ENCODE results near the gene HDAC4. TPM values are rescaled to one million over a fixed set of nuclear protein-coding genes. Genes with fewer than 3 reads are reported as not detected.
A peak's percentile ranks its signal among the peaks of the same experiment; 100 is the strongest.

The HDAC4 gene
- total and polyA plus RNA-seq, 8 donors, result 1.7 to 98.8 (median 24.5) TPM

- DNase-seq, result no peak
- Histone ChIP-seq H3K27ac (peak overlapping the region in 2 of 5 donors; percentile 3 to 13), H3K4me1 (peaks cover 0 to 52% (median 11%) of the 10 kb centered on the region in 4 donors), H3K9me3 (no peaks in the 10 kb centered on the region), H3K4me3 (no peak overlapping the region), H3K36me3 (peaks cover 0 to 12% (median 0%) of the 10 kb centered on the region in 4 donors), H3K27me3 (no peaks in the 10 kb centered on the region)
- TF ChIP-seq POLR2AphosphoS5 (IDR thresholded peaks at IDR 0.05) (no peak), POLR2A (IDR thresholded peaks at IDR 0.05) (no peak), CTCF (IDR thresholded peaks at IDR 0.05) (no peak), EP300 (IDR thresholded peaks at IDR 0.05) (no peak)
- intact Hi-C loops (cut with DNase I; ENCODE audit: low total_unique reads), result no loop called here
- 74 to 89% (median 86%) methylated on average over 22 of the region's 22 CpGs for WGBS, 5 donors
Measured at GRCh38 chr2:239234191-239235175, 166.3 kb downstream of the HDAC4 start.

GRCh38 chr2:239233576-239233975 lies 167.2 kb downstream of the HDAC4 start:
- peaks cover 0 to 12% (median 0%) of the 10 kb centered on the region in 4 donors for H3K36me3 ChIP-seq
- TF ChIP-seq EP300 (IDR thresholded peaks at IDR 0.05) (no peak), CTCF (IDR thresholded peaks at IDR 0.05) (no peak), POLR2AphosphoS5 (IDR thresholded peaks at IDR 0.05) (no peak), POLR2A (IDR thresholded peaks at IDR 0.05) (no peak)
- H3K27ac ChIP-seq, result no peak overlapping the region
- intact Hi-C loops (cut with DNase I; ENCODE audit: low total_unique reads), result no loop called here
- no peaks in the 10 kb centered on the region for H3K27me3 ChIP-seq
- H3K4me1 ChIP-seq, result peaks cover 0 to 46% (median 7%) of the 10 kb centered on the region in 4 donors
- DNase-seq, result no peak
- H3K9me3 ChIP-seq, result no peaks in the 10 kb centered on the region
- 88 to 91% (median 90%) methylated on average over 6 of the region's 6 CpGs for WGBS, 5 donors
- H3K4me3 ChIP-seq, result no peak overlapping the region

- no peak for TF ChIP-seq EP300 (IDR thresholded peaks at IDR 0.05)
- no peak for TF ChIP-seq POLR2AphosphoS5 (IDR thresholded peaks at IDR 0.05)
- TF ChIP-seq CTCF (IDR thresholded peaks at IDR 0.05), result no peak
- no peak for TF ChIP-seq POLR2A (IDR thresholded peaks at IDR 0.05)
- Histone ChIP-seq H3K9me3 (no peaks in the 10 kb centered on the region), H3K4me1 (peaks cover 3 to 57% (median 20%) of the 10 kb centered on the region in 4 donors), H3K36me3 (peaks cover 0 to 12% (median 0%) of the 10 kb centered on the region in 4 donors), H3K4me3 (no peak overlapping the region), H3K27me3 (no peaks in the 10 kb centered on the region), H3K27ac (no peak overlapping the region)
- 69 to 87% (median 80%) methylated on average over 6 of the region's 6 CpGs for WGBS, 5 donors
- DNase-seq, result no peak
- intact Hi-C loops (cut with DNase I; ENCODE audit: low total_unique reads), result no loop called here
Measured at GRCh38 chr2:239232195-239232578, 168.6 kb downstream of the HDAC4 start.

- H3K27ac ChIP-seq, result peak overlapping the region in 1 of 5 donors; percentile 61
- no peak overlapping the region for H3K4me3 ChIP-seq
- peaks cover 0 to 12% (median 0%) of the 10 kb centered on the region in 4 donors for H3K36me3 ChIP-seq
- intact Hi-C loops (cut with DNase I; ENCODE audit: low total_unique reads), result no loop called here
- no peak for DNase-seq
- 70 to 81% (median 76%) methylated on average over 20 to 46 of the region's 46 CpGs for WGBS, 5 donors
- peaks cover 10 to 57% (median 23%) of the 10 kb centered on the region in 4 donors for H3K4me1 ChIP-seq
- H3K9me3 ChIP-seq, result no peaks in the 10 kb centered on the region
- H3K27me3 ChIP-seq, result no peaks in the 10 kb centered on the region
- TF ChIP-seq POLR2AphosphoS5 (IDR thresholded peaks at IDR 0.05), result no peak
- no peak for TF ChIP-seq POLR2A (IDR thresholded peaks at IDR 0.05)
- no peak for TF ChIP-seq EP300 (IDR thresholded peaks at IDR 0.05)
- no peak for TF ChIP-seq CTCF (IDR thresholded peaks at IDR 0.05)
Measured at GRCh38 chr2:239231231-239232194, 169.3 kb downstream of the HDAC4 start.

Measured in stomach (tissue), 9 donors.